HEK293 (cell line): ENCODE data around the gene CNTNAP4.

ENCODE experiments used
- CTCF ChIA-PET: fragments of 350-600 bp; formaldehyde crosslinking; extraction: SDS; loops from one replicate; lab custom pipeline; 2021; ENCODE audit warnings: antibody characterized with exemption; lab: Yijun Ruan, JAX
- POLR2A ChIA-PET: fragments of 300-600 bp; formaldehyde crosslinking; extraction: SDS; loops from one replicate; lab custom pipeline; 2020; ENCODE audit warnings: antibody characterized with exemption, inconsistent platforms; lab: Yijun Ruan, JAX
- H3K27ac ChIP-seq: fragments of 200-500 bp; sonication (Bioruptor generic); 2 replicates; pipeline ENCODE4 v1.5.1; 2014; ENCODE audit warnings: low read depth, low read length, control low read depth, inconsistent platforms; ENCODE audit errors: extremely low read depth
- H3K36me3 ChIP-seq, 2 experiments: fragments of 200-500 bp in 1 of 2; sonication (Bioruptor generic) in 1 of 2; 1 replicate in 1 of 2; 2 replicates in 1 of 2; pipeline ENCODE4 v1.5.1; 2014 to 2017; ENCODE audit warnings: inconsistent platforms in 2 of 2, low read length in 2 of 2; ENCODE audit not compliant: control insufficient read depth in 2 of 2, insufficient read depth in 1 of 2
- H3K4me1 ChIP-seq: fragments of 200-500 bp; sonication (Bioruptor generic); 2 replicates; pipeline ENCODE4 v1.5.1; 2014; ENCODE audit warnings: mild to moderate bottlenecking, low read length, inconsistent platforms; ENCODE audit not compliant: control insufficient read depth, insufficient read depth
- H3K4me3 ChIP-seq: 2 replicates; pipeline ENCODE4 v1.5.1; 2011; ENCODE audit warnings: low read depth, mild to moderate bottlenecking, control low read depth, low read length, moderate library complexity
- H3K9me3 ChIP-seq: fragments of 200-500 bp; sonication (Bioruptor generic); 2 replicates; pipeline ENCODE4 v1.5.1; 2014; ENCODE audit warnings: low read depth, low read length, inconsistent platforms; ENCODE audit not compliant: control insufficient read depth, insufficient read depth
- BCL11B ChIP-seq: fragments of 450-650 bp; formaldehyde crosslinking; IDR thresholded peaks from 2 replicates; pipeline ENCODE4 v1.5.1; 2016; ENCODE audit warnings: low read depth, missing biosample characterization, missing genetic modification characterization
- GLI2 ChIP-seq: fragments of 450-650 bp; formaldehyde crosslinking; IDR thresholded peaks from 2 replicates; pipeline ENCODE4; 2017; ENCODE audit warnings: missing biosample characterization, missing genetic modification characterization, low read depth, borderline replicate concordance
- HOXD13 ChIP-seq: sonication (generic); formaldehyde crosslinking; IDR thresholded peaks from 2 replicates; pipeline ENCODE4 v1.8.0; 2022; ENCODE audit warnings: missing genetic modification reagents, borderline replicate concordance
- MEIS1 ChIP-seq: sonication (generic); formaldehyde crosslinking; IDR thresholded peaks from 2 replicates; pipeline ENCODE4 v1.8.1; 2022; ENCODE audit warnings: missing genetic modification reagents, mild to moderate bottlenecking, borderline replicate concordance
- RBAK ChIP-seq: fragments of 450-650 bp; formaldehyde crosslinking; IDR thresholded peaks from 2 replicates; pipeline ENCODE4 v1.5.1; 2016; ENCODE audit warnings: missing biosample characterization, missing genetic modification characterization
- TSHZ1 ChIP-seq: fragments of 450-650 bp; formaldehyde crosslinking; IDR thresholded peaks from 2 replicates; pipeline ENCODE4 v1.5.1; 2016; ENCODE audit warnings: missing biosample characterization, missing genetic modification characterization, borderline replicate concordance
- ZBTB17 ChIP-seq: fragments of 450-650 bp; formaldehyde crosslinking; IDR thresholded peaks from 2 replicates; pipeline ENCODE4 v1.5.1; 2016; ENCODE audit warnings: missing biosample characterization, missing genetic modification characterization
- ZNF112 ChIP-seq: fragments of 450-650 bp; formaldehyde crosslinking; IDR thresholded peaks from 2 replicates; pipeline ENCODE4 v1.5.0; 2017; ENCODE audit warnings: missing biosample characterization, missing genetic modification characterization
- ZNF157 ChIP-seq: fragments of 450-650 bp; formaldehyde crosslinking; IDR thresholded peaks from 2 replicates; pipeline ENCODE4 v1.5.1; 2016; ENCODE audit warnings: missing biosample characterization, missing genetic modification characterization
- ZNF18 ChIP-seq: fragments of 450-650 bp; formaldehyde crosslinking; IDR thresholded peaks from 2 replicates; pipeline ENCODE4 v1.5.1; 2016; ENCODE audit warnings: missing biosample characterization, missing genetic modification characterization
- ZNF19 ChIP-seq: fragments of 450-650 bp; formaldehyde crosslinking; IDR thresholded peaks from 2 replicates; pipeline ENCODE4; 2016; ENCODE audit warnings: missing biosample characterization, missing genetic modification characterization, low read depth
- ZNF23 ChIP-seq: fragments of 450-650 bp; formaldehyde crosslinking; IDR thresholded peaks from 2 replicates; pipeline ENCODE4 v1.5.1; 2016; ENCODE audit warnings: missing biosample characterization, missing genetic modification characterization, borderline replicate concordance
- ZNF354C ChIP-seq: fragments of 450-650 bp; formaldehyde crosslinking; IDR thresholded peaks from 2 replicates; pipeline ENCODE4 v1.5.1; 2016; ENCODE audit warnings: missing biosample characterization, missing genetic modification characterization, low read depth, borderline replicate concordance
- ZNF404 ChIP-seq: fragments of 450-650 bp; formaldehyde crosslinking; IDR thresholded peaks from 2 replicates; pipeline ENCODE4 v1.5.1; 2017; ENCODE audit warnings: missing biosample characterization, missing genetic modification characterization
- ZNF416 ChIP-seq: fragments of 450-650 bp; formaldehyde crosslinking; IDR thresholded peaks from 2 replicates; pipeline ENCODE4 v1.5.1; 2016; ENCODE audit warnings: missing biosample characterization, missing genetic modification characterization
- ZNF423 ChIP-seq: fragments of 450-650 bp; formaldehyde crosslinking; IDR thresholded peaks from 2 replicates; pipeline ENCODE4 v1.5.1; 2016; ENCODE audit warnings: missing biosample characterization, missing genetic modification characterization
- ZNF48 ChIP-seq: fragments of 450-650 bp; formaldehyde crosslinking; IDR thresholded peaks from 2 replicates; pipeline ENCODE4 v1.5.1; 2016; ENCODE audit warnings: missing biosample characterization, missing genetic modification characterization
- ZNF510 ChIP-seq: fragments of 450-650 bp; formaldehyde crosslinking; IDR thresholded peaks from 2 replicates; pipeline ENCODE4 v1.5.1; 2018; ENCODE audit warnings: mild to moderate bottlenecking, missing genetic modification characterization, missing biosample characterization; ENCODE audit not compliant: insufficient replicate concordance
- ZNF518A ChIP-seq: fragments of 450-650 bp; formaldehyde crosslinking; conservative IDR thresholded peaks from 2 replicates; pipeline ENCODE4 v1.5.1; 2016; ENCODE audit warnings: low read depth, missing biosample characterization, missing genetic modification characterization
- ZNF521 ChIP-seq: fragments of 450-650 bp; formaldehyde crosslinking; IDR thresholded peaks from 2 replicates; pipeline ENCODE4 v1.5.1; 2017; ENCODE audit warnings: missing biosample characterization, mild to moderate bottlenecking, missing genetic modification characterization
- ZNF530 ChIP-seq: fragments of 450-650 bp; formaldehyde crosslinking; IDR thresholded peaks from 2 replicates; pipeline ENCODE4 v1.5.1; 2016; ENCODE audit warnings: low read depth, missing biosample characterization, missing genetic modification characterization
- ZNF571 ChIP-seq: fragments of 450-650 bp; formaldehyde crosslinking; IDR thresholded peaks from 2 replicates; pipeline ENCODE4 v1.5.0; 2017; ENCODE audit warnings: missing biosample characterization, missing genetic modification characterization
- ZNF580 ChIP-seq: fragments of 450-650 bp; formaldehyde crosslinking; IDR thresholded peaks from 2 replicates; pipeline ENCODE4 v1.5.1; 2016; ENCODE audit warnings: missing biosample characterization, missing genetic modification characterization
- ZNF600 ChIP-seq: fragments of 450-650 bp; formaldehyde crosslinking; IDR thresholded peaks from 2 replicates; pipeline ENCODE4 v1.5.1; 2016; ENCODE audit warnings: missing biosample characterization, missing genetic modification characterization
- ZNF670 ChIP-seq: fragments of 450-650 bp; formaldehyde crosslinking; IDR thresholded peaks from 2 replicates; pipeline ENCODE4 v1.5.1; 2016; ENCODE audit warnings: missing biosample characterization, missing genetic modification characterization, low read depth
- ZNF677 ChIP-seq: fragments of 450-650 bp; IDR thresholded peaks from 2 replicates; pipeline ENCODE4 v1.5.0; 2018; ENCODE audit warnings: missing biosample characterization, mild to moderate bottlenecking, missing genetic modification characterization, moderate library complexity
- ZSCAN16 ChIP-seq: fragments of 450-650 bp; formaldehyde crosslinking; IDR thresholded peaks from 2 replicates; pipeline ENCODE4 v1.5.1; 2016; ENCODE audit warnings: missing biosample characterization, missing genetic modification characterization

Gene CNTNAP4

GRCh38 chr16:76351441-76351840 is 74.2 kb downstream of the CNTNAP4 start (continued):
- TF ChIP-seq ZNF18, result no peak
- no peak for TF ChIP-seq ZNF530
- TF ChIP-seq GLI2 (tag by site-specific recombination), result no peak

GRCh38 chr16:76360404-76360803 is 83.2 kb downstream of the CNTNAP4 start:
- Histone ChIP-seq H3K27ac (no peak overlapping the region), H3K4me1 (no peaks in the 10 kb centered on the region), H3K36me3 (no peaks in the 10 kb centered on the region), H3K9me3 (no peaks in the 10 kb centered on the region), H3K4me3 (no peak overlapping the region)
- ChIA-PET POLR2A (no interaction called here), CTCF (no interaction called here)
- TF ChIP-seq ZNF571 (tag by site-specific recombination), result no peak
- TF ChIP-seq TSHZ1 (tag by site-specific recombination), result no peak
- no peak for TF ChIP-seq ZNF677 (tag by site-specific recombination)
- TF ChIP-seq ZNF670 (tag by site-specific recombination), result no peak
- TF ChIP-seq ZNF530, result no peak
- no peak for TF ChIP-seq MEIS1
- TF ChIP-seq HOXD13 (CRISPR knock-in tag), result no peak
- no peak for TF ChIP-seq RBAK
- TF ChIP-seq ZNF580 (tag by site-specific recombination), result no peak
- no peak for TF ChIP-seq ZNF157
- TF ChIP-seq ZNF510, result no peak
- TF ChIP-seq ZNF112, result no peak
- TF ChIP-seq ZNF600 (tag by site-specific recombination), result no peak
- no peak for TF ChIP-seq ZNF404 (tag by site-specific recombination)
- TF ChIP-seq ZNF23, result no peak
- no peak for TF ChIP-seq ZNF48
- TF ChIP-seq ZNF19 (tag by site-specific recombination), result no peak
- TF ChIP-seq ZSCAN16, result no peak
- no peak for TF ChIP-seq BCL11B (tag by site-specific recombination)

GRCh38 chr16:76370344-76370743 is 93.1 kb downstream of the CNTNAP4 start:
- no peak overlapping the region for H3K4me3 ChIP-seq
- H3K36me3 ChIP-seq, result no peaks in the 10 kb centered on the region
- ChIA-PET POLR2A (no interaction called here), CTCF (interaction anchor here (0.6 kb wide), 1 partner anchor 14 kb away, joined by 4 read pairs; no protein-coding TSS in a partner anchor)
- H3K27ac ChIP-seq, result no peak overlapping the region
- no peaks in the 10 kb centered on the region for H3K4me1 ChIP-seq
- H3K9me3 ChIP-seq, result no peaks in the 10 kb centered on the region
- TF ChIP-seq ZNF416 (no peak), ZNF354C (tag by site-specific recombination) (no peak), ZNF423 (tag by site-specific recombination) (no peak), ZNF521 (no peak), ZBTB17 (no peak), ZNF518A (no peak)
